IPS-18c (cell line): ENCODE measurements around the gene ZC3HAV1L.
"Not testable (repeated sequence)": the region's sequence is repeated elsewhere in the genome, so short reads cannot be mapped to it uniquely, and the experiment has no call there.

Source experiments
- H3K4me3 ChIP-seq: 2 replicates; pipeline ENCODE4 v1.7.0; 2013; ENCODE audit warnings: low read depth, mild to moderate bottlenecking, low read length, moderate library complexity; ENCODE audit not compliant: insufficient read depth
- H3K9me3 ChIP-seq: one replicate; pipeline ENCODE4 v1.6.1; 2013; ENCODE audit warnings: mild to moderate bottlenecking, low read length, moderate library complexity; ENCODE audit not compliant: control insufficient read depth, insufficient read depth

ZC3HAV1L gene

GRCh38 chr7:138981332-138982203 is 54.3 kb downstream of the ZC3HAV1L start, which contains the start of gene KIAA1549:
Gene KIAA1549, minus strand, starts transcription at chr7:138981389. Its CDS starts 120 bp downstream, at chr7:138981269.
- Histone ChIP-seq H3K9me3 (no peaks in the 10 kb centered on the region), H3K4me3 (peak within 1 kb of the TSS; percentile 82)

DNA sequence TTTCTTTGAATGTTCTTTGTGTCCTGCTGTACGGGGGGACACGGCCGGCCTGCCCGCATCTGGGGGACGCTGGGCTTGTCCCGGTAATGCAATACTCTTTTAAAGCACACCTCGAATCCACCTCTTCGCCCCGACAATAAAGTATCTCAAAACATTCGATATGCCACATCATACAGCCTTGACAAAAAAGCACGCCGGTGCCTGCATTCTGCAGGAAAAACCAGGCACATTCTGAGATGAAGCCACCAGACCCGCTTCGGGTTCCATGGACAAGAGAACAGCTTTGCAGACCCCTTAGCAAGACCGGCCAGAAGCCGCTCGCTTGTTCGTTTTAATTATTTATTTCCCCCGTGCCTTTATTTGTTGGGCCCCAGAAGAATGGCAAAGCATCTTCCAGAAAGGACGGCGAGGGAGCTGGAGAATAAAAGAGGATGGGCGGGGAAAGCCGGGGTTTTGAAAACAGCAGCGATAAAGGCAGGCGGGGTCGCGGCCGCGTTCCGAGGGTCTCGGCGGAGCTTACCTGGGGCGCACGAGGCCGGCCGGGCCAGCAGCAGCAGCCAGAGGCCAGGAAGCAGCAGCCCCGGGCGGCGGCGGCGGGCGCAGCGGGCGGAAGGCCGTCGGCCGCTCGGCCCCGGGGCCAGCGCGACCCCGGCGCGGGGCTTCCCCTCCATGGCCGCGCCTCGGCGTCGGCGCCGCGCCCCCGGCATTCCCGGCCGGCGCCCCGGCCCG is 55.1 kb downstream of the ZC3HAV1L start:
- Histone ChIP-seq H3K9me3 (no peaks in the 10 kb centered on the region), H3K4me3 (peak overlapping the region; percentile 82)

- H3K9me3 ChIP-seq, result no peaks in the 10 kb centered on the region
- peak overlapping the region; percentile 82 for H3K4me3 ChIP-seq
These were observed 55.8 kb downstream of the ZC3HAV1L start for GRCh38 chr7:138979988-138980562.

GRCh38 chr7:138979226-138979979 is 56.4 kb downstream of the ZC3HAV1L start:
- H3K9me3 ChIP-seq, result no peaks in the 10 kb centered on the region
- H3K4me3 ChIP-seq, result peak overlapping the region; percentile 82

GRCh38 chr7:138978541-138979184 is 57.2 kb downstream of the ZC3HAV1L start:
- Histone ChIP-seq H3K4me3 (no peak overlapping the region), H3K9me3 (no peaks in the 10 kb centered on the region)

GRCh38 chr7:138976161-138976560 is 59.7 kb downstream of the ZC3HAV1L start:
- not testable (repeated sequence) for H3K9me3 ChIP-seq, H3K4me3 ChIP-seq
